ENCODE data around the gene TCN2.
"Not testable (repeated sequence)": the region's sequence is repeated elsewhere in the genome, so short reads cannot be mapped to it uniquely, and the experiment has no call there.

Gene TCN2

DNA sequence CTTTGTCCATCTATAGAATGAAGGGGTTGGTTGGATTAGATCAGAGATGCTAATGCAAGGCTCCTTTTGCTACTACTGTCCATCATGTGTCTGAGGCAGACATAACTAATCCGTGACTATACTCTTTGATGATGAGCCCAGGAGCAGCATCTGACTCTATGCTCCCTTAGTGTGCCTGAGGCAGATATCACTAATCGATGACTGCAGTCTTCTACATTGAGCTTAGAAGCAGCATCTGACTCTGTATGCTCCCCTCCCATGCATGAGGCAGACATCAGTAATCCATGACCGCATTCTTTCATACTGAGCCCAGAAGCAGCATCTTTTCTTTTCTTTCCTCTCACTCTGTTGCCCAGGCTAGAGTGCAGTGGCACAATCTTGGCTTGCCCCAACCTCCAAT, 4.2 kb downstream of the TCN2 start:
- no peak for DNase-seq (ENCODE audit: low spot score)

DNA sequence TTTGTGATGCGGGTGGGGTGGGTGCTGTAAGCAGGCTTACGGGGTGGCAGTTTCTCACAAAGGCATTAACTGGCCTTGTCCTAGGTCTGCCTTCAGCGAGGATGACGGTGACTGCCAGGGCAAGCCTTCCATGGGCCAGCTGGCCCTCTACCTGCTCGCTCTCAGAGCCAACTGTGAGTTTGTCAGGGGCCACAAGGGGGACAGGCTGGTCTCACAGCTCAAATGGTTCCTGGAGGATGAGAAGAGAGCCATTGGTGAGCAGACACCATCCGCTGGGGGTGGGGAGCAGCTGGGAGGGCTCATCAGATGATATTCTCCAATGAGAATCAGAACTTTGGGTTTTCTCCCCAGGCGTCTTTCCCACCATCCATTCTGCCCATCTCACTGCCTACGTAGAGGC, 5.8 kb downstream of the TCN2 start:
- DNase-seq (ENCODE audit: low spot score) = no peak

DNA sequence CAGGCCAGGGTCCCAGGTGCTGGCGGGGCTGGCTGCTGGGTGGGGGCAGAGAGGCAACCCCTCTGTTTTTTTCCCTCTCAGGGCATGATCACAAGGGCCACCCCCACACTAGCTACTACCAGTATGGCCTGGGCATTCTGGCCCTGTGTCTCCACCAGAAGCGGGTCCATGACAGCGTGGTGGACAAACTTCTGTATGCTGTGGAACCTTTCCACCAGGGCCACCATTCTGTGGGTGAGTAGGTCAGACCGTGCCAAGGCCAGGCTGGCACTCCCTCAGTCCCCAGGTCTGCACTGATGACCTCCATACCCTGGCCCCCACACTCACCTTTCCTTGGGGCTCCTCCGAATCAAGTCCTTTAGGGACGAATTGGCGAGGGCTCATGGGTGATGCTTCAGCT, 7.3 kb downstream of the TCN2 start:
- no peak for DNase-seq (ENCODE audit: low spot score)

DNA sequence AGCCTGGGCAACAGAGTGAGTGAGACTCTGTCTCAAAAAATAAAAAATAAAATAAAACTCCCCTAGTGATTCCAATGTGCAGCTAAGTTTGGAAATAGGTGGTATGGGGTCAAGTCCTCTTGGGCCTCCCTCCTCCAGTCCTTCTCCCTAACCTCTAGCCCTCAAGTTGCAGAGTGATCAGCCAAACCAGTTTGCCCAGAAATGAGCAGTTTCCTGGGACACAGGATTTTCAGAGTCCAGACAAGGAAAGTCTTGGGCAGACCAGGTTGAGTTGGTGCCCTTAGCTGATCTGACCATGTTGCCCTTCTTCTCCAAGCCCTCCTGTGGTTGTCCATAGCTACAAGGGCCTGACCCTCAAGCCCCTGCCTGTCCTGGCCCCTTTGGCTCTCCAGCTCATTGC, 7.9 kb downstream of the TCN2 start:
- DNase-seq (ENCODE audit: low spot score) = no peak

DNA sequence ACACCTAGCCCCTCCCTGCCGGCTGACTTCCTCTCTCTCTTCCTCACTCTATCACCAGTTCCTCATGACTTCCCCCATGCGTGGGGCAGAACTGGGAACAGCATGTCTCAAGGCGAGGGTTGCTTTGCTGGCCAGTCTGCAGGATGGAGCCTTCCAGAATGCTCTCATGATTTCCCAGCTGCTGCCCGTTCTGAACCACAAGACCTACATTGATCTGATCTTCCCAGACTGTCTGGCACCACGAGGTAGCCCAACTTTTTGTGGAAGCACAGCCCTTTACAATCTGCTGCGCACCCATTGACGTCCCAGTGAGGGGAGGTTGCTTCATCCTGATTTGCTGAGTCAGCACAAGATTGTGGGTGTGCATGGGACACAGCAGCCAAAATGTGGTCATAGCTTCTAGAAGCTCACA, 8.6 kb downstream of the TCN2 start:
- DNase-seq (ENCODE audit: low spot score) = no peak

DNA sequence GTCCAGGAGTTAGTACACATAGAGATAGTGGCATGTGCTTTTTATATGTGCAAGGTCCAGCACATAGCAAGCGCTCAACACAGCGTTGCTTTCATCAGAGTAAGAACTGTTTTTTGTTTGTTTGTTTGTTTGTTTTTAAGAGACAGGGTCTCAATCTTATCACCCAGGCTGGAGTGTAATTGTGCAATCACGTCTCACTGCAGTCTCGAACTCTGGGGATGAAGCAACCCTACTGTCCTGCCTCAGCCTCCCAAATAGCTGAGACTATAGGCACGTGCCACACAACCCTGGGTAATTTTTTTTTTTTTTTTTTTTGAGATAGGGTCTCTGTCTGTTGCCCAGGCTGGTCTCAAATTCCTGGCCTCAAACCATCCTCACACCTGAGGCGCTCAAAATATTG, 10.8 kb downstream of the TCN2 start:
- no peak for DNase-seq (ENCODE audit: low spot score)

DNA sequence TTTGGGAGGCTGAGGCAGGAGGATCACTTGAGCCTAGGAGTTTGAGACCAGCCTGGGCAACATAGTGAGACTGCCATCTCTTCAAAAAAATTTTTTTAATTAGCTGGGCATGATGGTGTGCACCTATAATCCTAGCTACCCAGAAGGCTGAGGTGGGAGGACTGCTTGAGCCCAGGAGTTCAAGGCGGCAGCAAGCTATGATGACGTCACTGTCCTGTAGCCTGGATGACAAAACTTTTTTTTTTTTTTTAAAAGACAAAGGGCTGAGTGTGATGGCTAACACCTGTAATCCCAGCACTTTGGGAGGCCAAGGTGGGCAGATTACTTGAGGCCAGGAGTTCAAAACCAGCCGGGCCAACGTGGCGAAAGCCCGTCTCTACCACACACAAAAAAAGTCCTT, 12.9 kb downstream of the TCN2 start:
- DNase-seq (ENCODE audit: low spot score) = not testable (repeated sequence)

DNA sequence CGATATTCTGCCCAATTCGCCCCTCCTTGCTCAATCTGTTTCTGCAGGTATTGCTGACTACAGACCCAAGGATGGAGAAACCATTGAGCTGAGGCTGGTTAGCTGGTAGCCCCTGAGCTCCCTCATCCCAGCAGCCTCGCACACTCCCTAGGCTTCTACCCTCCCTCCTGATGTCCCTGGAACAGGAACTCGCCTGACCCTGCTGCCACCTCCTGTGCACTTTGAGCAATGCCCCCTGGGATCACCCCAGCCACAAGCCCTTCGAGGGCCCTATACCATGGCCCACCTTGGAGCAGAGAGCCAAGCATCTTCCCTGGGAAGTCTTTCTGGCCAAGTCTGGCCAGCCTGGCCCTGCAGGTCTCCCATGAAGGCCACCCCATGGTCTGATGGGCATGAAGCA, 19.4 kb downstream of the TCN2 start:
- no peak for DNase-seq (ENCODE audit: low spot score)

DNA sequence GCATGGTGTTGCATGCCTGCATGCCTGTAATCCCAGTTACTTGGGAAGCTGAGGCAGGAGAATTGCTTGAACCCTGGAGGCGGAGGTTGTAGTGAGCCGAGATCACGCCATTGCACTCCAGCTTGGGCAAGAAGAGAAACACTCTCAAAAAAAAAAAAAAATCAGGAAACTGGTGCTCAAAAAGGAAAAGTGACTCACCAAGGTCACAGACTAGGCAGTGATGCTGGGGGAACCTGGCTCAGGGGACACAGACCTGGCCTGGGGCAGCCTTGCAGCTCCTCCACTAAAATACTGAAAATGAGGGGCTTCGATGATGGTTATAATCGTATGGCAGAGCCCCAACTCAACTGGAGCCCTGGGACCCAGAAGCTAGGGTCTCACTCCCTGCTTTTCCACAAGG, 20.5 kb downstream of the TCN2 start:
- no peak for DNase-seq (ENCODE audit: low spot score)

DNA sequence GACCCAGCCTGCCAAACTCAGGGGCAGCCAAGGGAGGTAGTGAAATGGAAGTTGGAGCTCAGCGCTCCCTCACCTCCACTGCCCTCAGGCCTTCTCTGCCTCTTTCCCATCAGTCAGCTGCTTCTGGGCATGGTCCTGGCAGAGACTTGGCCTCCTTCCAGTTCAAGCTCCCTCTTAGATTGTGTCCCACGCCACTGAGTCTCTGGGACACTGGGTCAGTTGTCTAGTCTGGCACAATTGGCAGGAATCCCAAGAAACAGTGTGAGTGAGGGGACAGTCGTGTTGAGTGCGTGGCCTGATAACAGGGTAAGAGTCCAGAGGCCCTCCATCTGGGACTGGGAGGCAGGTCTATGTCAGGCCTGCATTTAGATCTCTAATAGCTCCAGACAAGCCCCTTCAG, 21.5 kb downstream of the TCN2 start:
- no peak for DNase-seq (ENCODE audit: low spot score)

DNA sequence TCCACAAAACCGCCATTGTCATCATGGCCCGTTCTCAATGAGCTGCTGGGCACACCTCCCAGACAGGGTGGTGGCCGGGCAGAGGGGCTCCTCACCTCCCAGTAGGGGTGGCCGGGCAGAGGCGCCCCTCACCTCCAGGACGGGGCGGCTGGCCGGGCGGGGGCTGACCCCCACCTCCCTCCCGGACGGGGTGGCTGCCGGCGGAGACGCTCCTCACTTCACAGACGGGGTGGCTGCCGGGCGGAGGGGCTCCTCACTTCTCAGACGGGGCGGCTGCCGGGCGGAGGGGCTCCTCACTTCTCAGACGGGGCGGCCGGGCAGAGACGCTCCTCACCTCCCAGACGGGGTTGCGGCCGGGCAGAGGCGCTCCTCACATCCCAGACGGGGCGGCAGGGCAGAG, 24.5 kb downstream of the TCN2 start:
- DNase-seq (ENCODE audit: low spot score) = not testable (repeated sequence)

DNA sequence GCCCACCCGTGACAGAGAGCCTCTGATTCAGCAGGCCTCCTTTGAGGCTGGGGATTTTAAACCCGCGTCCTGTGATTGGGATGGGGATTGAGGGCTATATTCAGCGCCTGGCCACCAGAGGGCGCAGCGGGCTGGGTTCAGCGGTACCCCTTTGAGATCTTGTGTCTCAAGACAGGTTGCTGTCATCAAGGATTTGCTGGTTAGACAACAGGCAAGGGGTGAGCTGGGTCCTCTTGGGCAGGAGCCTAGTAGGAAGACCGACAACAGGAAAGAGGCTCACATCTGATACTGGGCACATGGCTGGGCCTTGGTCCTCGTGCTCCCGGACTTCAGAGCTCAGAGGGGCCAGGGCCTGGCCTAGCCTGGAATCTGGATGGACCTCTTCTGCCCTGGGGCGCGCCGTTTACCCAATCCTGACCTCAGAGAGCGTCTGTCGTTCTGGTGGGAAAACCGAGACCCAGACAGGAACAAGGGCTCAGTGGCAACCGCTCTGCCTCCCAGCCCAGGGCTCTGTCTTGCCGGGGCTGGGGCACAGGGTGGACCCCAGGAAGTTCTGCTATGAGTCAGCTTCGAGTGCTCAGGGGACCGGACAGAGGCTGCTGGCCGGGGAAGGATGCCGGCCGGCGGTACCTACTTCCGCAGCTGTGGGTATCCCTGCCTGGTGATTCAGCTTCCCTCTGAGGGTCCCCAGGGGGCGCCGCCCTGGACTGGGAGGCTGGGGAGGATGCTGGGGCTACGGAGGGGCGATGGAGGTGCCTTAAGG, 27.7 kb downstream of the TCN2 start:
- DNase-seq (ENCODE audit: low spot score) = peak; percentile 91

DNA sequence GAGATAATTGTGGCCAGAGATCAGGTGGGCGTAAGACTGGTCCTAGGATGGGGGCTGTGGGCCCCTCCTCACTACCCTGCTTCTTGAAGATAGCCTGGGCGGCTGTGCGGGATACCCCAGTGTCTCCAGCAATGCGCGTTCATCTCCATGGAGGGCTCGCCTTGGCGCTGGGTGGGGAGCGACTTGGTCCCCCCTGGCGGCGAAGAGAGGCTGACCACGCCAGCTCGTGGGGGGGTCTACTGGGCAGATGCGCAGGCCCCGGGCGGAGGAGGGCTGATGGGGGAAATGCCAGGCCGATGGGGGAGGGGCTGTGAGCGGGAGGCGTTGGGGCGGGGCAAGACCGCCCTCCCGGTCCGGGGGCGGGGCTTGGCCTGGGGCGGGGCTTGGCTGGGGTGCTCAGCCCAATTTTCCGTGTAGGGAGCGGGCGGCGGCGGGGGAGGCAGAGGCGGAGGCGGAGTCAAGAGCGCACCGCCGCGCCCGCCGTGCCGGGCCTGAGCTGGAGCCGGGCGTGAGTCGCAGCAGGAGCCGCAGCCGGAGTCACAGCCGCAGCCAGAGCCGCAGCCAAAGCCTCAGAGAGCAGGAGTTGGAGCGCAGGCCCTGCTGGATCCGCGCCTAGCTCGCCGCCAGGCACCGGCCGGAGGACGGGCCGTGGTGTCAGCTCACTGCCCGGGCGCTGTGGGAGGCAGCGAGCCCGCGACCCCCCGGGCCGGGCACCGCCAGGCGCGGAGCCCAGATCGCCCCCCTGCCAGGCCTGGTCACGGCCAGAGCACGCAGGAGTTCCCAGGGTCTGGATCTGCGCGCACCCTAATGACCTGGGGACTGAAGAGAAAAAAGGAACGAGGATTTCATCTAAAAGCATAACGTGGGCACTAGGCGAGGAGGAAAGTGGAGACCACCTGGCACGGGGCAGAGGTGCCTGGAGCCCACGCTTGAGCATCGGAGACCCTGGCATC, 28.6 kb downstream of the TCN2 start, which contains the start of gene SLC35E4:
Gene SLC35E4, plus strand, starts transcription at position 509 of the 953 bp plus-strand sequence. CDS start 670 bp downstream, outside the sequence.
- peak; percentile 96 for DNase-seq (ENCODE audit: low spot score)

DNA sequence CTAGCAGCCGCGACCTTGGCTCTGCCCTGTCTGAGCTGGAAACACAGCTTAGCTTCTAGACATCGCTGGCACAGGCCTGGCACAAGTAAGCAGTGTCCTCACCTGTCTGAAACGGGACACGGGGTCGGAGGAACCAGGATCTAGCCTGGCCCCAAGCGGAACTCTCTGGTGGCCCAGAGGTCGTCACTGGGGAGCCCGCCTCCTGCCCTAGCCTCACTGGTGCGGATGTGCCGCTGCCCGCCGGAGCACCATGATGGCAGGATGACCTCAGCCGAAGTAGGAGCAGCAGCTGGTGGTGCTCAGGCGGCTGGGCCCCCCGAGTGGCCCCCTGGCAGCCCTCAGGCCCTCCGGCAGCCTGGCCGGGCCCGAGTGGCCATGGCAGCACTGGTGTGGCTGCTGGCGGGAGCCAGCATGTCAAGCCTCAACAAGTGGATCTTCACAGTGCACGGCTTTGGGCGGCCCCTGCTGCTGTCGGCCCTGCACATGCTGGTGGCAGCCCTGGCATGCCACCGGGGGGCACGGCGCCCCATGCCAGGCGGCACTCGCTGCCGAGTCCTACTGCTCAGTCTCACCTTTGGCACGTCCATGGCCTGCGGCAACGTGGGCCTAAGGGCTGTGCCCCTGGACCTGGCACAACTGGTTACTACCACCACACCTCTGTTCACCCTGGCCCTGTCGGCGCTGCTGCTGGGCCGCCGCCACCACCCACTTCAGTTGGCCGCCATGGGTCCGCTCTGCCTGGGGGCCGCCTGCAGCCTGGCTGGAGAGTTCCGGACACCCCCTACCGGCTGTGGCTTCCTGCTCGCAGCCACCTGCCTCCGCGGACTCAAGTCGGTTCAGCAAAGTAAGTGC, 29.5 kb downstream of the TCN2 start:
- no peak for DNase-seq (ENCODE audit: low spot score)

DNA sequence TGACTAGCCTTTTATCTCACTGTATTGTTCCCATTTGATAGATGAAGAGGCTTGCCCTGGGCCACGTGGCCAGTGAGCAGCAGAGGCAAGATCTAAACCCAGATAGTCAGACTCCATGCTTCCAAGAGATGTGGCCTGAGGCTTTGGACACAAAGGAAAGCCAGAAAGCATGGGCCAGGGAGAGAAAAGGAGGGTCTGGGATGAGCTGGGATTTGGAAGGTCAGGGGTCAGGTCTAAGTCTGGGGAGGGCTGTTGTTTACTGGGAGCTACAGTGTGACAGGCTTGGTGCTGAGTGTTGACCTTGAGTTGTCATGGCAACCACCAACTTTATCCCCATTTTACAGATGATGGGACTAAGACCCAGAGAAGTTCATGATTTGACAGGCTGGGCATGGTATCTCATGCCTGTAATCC, 30.7 kb downstream of the TCN2 start:
- no peak for DNase-seq (ENCODE audit: low spot score)

DNA sequence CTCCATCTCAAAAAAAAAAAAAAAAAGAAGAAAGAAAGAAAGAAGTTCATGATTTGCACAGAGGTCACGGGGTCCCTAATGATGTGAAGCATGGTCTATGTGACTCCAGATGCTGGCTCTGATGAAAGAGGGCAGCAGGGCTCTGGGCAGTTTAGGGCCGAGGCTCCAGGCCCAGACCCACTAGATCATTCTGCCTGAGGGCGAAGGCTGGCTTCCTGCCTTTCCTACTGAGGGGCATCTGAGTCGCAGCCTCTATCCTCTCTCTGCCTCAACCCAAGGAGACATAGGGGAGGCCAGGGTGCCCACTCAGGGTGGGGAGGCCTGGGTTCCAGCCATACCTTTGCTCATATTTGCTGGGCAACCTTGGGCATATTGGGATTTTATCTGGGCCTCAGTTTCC, 33.4 kb downstream of the TCN2 start:
- no peak for DNase-seq (ENCODE audit: low spot score)

DNA sequence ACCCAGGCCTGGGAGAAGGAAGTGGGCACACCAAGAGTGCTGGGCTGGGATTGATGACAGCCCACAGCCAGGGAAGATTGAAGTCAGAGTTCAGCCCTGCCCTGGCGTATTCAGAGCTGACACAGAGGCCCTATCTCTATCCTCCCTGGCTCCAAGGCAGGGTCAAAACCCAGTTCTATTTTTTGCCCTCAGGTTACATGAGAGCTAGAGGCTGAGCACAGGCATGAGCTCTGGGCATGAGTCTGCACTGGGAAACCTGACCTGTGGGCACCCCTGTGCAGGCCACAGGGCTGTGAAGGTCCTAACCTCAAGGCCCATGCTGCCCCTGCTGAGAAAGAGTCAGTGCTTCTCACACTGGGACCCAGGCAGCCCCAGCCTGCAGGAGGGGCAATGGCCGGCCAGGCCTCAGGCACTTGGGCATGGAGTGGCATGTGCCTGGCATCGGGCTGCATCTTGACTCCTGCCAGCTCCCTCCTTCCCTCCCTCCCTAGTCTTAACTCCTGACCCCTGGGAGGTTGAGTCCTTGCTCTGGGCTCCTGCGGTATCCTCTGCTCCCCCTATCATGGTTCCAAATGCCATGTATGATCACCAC, 34.0 kb downstream of the TCN2 start:
- no peak for DNase-seq (ENCODE audit: low spot score)

DNA sequence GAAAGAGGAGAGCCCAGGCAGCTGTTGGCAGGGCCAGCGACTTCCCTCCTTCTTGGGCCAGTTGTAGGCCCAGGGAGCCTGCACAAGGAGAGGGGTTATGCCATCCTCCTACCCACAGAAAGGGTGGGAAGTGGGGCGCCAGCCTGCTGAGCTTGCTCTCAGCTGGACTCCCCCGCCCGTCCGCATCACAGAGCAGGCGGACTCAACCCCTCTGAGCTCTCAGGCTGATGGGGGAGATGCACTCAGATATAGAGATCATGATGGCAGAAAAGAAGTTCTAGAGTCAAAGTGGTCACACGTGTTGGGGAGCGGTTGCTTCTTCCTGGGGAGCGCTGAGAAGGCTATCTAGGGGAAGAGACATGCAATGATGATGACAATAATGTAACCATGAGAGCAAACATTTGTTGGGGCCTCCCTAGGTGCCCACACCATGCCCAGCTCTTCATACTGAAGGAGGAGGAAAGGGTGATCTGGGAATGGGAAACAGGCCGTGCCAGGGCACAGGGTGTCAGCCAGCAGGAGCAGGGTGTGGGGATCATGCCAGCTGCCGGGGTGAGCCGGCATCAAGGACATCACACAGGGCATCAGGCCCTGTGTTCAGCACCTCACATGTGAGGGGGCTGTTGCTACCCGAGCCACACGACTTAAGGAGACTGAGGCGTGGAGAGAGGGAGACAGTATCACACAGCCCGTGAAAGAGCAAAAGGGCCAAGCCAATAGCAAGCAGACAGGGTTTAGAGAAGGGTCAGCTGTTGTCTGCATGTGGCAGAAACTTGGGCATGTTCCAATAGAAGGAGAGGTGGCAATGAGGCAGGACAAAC, 36.3 kb downstream of the TCN2 start:
- DNase-seq (ENCODE audit: low spot score) = no peak

DNA sequence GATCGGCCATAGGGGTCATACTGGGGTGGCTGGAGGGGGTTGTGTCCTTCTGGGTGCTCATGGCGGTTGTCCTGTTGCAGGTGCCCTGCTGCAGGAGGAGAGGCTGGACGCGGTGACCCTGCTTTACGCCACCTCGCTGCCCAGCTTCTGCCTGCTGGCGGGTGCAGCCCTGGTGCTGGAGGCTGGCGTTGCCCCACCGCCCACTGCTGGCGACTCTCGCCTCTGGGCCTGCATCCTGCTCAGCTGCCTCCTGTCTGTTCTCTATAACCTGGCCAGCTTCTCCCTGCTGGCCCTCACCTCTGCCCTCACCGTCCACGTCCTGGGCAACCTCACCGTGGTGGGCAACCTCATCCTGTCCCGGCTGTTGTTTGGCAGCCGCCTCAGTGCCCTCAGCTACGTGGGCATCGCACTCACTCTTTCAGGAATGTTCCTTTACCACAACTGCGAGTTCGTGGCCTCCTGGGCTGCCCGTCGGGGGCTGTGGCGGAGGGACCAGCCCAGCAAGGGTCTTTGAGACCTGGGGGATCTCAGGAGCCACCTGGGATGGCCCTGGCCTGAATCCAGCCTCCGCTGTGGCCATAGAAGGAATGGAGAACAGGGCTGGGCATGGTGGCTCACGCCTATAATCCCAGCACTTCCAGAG, 39.7 kb downstream of the TCN2 start:
- no peak for DNase-seq (ENCODE audit: low spot score)

DNA sequence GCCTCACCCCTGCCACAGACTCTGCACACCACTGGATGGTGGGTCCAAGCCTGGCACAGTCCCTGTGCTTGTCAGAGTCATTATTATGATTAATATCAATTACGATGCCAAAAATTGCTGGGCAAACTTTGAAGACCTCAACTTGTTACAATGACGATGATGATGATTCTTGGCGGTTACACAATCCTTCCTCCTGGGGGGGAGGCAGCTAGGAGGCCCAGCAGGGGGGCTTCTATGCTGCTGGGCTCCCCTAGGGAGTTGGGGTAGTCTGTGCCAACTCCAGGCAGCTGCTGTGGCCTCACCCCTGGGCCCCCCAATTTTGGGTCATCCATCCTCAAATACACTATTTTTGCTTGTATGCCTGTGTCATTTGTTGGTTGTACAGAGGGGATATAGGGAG, 40.6 kb downstream of the TCN2 start:
- no peak for DNase-seq (ENCODE audit: low spot score)

Data from CD4-positive, alpha-beta T cell treated with Interleukin-15 for 4 hours (primary cell).